Skin epidermis (tissue), 12 donors: ENCODE results near the gene CNTNAP2.

Source experiments
- H3K27ac ChIP-seq, 21 experiments: fragments of 200-600 bp; sonication (generic) in 11 of 21; one replicate each; pipeline ENCODE4 v1.5.0; 2020; ENCODE audit warnings: mild to moderate bottlenecking in 3 of 21, inconsistent platforms in 2 of 21, moderate library complexity in 2 of 21
- H3K4me3 ChIP-seq, 7 experiments: fragments of 200-600 bp; sonication (generic) in 2 of 7; one replicate each; pipeline ENCODE4 v1.5.0; 2020; ENCODE audit warnings: inconsistent platforms in 2 of 7, mild to moderate bottlenecking in 2 of 7, moderate library complexity in 1 of 7

Gene CNTNAP2

DNA sequence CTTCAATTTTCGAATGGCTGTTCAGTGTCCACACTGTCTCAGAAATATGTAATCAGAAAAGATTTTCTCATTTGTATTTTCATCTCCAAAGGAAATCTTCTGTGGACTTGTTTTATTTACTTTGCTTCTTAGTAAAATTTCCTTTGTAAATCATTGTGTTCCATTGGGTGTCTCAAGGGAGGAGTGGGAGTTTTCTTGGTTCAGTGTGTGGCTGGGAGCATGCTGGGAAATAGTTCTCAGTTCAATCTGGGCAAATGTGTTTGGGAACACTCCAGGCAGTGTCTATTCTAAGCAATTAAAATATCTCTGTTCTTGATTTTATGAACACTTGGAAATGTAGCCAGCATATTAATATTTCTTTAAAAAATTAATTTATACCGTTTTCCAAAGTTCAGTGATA lies 1019.8 kb downstream of the CNTNAP2 start:
- Histone ChIP-seq H3K4me3 (no peak overlapping the region), H3K27ac (no peak overlapping the region)

DNA sequence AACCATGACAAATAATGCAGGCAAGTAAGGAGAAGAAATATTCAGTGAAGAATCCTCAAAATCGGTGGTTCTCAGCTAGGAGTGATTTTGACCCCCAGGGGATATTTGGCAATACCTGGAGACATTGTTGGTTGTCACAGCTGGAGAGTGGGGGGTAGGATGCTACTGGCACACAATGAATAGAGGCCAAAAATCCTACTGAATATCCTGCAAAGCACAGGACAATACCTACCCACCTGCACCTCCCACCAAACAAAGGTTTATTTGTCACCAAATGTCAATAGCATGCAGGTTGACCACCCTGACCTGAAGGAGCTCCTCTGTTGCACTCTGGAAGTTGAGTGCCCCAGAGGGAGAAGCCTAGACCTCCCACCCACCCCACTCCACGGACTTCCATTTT lies 1028.6 kb downstream of the CNTNAP2 start:
- Histone ChIP-seq H3K4me3 (no peak overlapping the region), H3K27ac (no peak overlapping the region)

DNA sequence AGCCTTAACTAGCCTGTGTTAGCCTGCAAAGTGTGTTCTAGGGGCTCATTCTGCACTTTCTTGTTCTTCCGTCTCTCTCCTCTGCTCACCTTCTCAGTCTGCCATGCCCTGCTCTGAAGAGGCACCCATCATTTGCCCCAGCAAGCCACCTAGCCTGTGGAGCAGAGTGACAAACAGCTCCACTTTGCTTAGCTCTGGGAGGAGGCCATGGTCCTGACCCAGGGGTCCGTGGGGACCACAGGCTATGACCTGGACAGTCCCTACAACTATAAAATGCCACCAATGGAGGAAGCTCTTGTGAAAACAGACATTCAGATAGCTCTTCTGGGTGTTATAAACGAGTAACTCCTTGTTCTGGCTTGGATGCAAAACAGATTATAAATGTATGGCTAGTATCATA lies 1029.6 kb downstream of the CNTNAP2 start:
- H3K27ac ChIP-seq, result no peak overlapping the region
- H3K4me3 ChIP-seq, result no peak overlapping the region

DNA sequence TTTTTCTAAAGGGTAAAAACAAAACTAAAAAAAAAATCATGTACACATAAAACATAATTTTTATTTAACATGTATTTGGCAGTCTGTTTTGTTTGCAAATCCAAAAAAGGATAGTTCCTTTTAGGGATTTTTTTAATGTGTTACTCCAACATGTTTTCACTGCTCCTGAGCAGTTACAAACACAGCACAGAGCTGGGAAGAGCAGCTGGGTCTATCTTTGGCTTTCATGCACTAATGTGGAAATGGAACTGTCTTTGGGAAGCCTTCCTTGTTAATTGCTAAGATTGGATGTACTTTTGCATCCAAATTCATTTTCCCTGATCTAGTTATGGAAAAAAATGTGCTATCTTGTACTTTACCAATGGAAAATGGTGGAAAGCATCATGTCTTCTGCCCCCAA lies 1035.1 kb downstream of the CNTNAP2 start:
- Histone ChIP-seq H3K4me3 (no peak overlapping the region), H3K27ac (no peak overlapping the region)

DNA sequence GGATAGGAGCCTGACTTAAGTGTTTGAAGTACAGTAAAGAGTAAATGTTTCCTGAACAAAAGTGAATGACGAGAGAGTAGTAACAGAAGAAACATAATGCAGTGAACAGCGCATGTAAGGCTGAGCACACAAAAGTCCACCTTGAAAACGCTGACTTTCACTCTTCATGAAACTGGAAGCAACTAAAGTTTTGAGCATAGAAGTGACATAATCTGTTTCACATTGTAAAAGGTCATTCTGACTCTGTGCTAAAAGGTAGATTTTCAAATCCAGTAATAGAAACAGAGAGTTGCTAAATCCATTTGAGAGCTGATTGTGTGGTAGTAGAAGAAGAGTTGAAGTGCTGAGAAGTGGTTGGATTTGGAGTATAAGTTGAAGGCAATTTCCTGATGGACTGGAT lies 1037.0 kb downstream of the CNTNAP2 start:
- H3K4me3 ChIP-seq, result no peak overlapping the region
- no peak overlapping the region for H3K27ac ChIP-seq

DNA sequence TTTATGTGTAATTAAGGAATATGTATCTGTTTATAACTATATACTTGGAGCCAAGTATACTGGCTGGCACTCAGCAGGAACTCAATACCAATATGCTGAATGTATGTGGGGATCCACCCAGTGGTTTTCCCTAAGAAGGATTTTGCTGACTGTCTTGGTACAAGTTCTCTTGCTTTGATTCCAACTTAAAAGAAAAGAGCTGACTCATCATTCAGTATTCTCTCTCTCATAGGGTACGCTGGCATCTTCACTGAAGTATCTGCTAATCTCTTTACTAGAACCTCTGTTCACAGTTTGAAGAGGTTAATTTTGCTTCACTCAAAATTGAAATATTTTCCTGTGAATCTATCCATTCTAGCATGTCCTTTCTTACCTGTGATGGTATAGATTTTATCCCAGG lies 1044.8 kb downstream of the CNTNAP2 start:
- H3K4me3 ChIP-seq, result no peak overlapping the region

DNA sequence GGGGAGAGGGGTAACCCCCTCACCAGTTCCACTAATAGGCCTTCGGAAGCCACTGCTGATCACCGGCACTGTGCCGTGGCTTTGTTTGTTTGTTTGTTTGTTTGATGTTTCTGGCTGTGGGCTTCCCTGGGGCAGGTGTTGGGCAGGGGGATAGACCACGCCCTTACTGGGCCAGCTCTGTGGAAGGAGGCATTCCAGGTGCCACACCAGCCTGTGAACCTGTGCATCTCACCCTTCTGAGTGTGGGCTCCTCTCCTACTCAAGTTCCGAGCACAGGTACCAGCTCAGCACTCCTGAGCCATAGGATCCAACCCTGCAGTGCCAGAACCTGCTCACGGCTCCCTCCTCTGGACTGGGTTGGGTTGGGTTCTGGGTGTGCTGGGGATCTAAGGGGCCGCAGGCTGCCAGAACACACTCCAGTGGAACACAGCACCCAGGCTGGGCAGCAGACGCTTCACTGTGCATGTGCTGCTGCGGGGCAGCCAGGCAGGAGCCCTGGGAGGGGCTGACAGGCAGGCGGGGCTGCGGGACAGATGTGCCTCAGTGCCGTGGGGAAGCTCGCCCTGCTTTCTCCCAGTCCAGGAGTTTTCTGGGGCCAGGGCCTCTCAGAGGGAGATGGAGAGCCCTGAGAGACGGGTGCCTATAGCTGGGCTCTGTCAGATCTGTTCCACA lies 1053.9 kb downstream of the CNTNAP2 start:
- H3K4me3 ChIP-seq, result no peak overlapping the region
- H3K27ac ChIP-seq, result no peak overlapping the region

More for the DNA sequence above, 1044.8 kb downstream of the CNTNAP2 start:
- no peak overlapping the region for H3K27ac ChIP-seq

DNA sequence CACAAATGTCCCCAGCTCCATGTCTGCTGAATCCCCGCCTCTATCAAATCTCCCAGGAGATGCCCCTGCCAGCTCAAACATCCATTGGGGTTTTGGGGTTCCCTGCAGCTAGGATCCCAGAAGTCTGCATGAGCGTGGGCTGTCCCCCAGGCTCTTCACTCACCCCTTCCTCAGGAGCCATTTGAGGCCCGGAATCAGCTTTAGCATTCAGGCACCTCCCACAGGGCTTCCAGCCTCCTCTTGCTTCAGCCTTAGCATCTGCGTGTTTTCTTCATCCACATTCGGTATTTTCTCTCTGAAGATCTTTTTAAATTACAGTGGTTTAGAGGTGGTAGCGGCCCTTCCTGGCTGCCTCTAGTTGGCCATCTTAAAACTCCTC lies 1054.4 kb downstream of the CNTNAP2 start:
- no peak overlapping the region for H3K27ac ChIP-seq
- no peak overlapping the region for H3K4me3 ChIP-seq

DNA sequence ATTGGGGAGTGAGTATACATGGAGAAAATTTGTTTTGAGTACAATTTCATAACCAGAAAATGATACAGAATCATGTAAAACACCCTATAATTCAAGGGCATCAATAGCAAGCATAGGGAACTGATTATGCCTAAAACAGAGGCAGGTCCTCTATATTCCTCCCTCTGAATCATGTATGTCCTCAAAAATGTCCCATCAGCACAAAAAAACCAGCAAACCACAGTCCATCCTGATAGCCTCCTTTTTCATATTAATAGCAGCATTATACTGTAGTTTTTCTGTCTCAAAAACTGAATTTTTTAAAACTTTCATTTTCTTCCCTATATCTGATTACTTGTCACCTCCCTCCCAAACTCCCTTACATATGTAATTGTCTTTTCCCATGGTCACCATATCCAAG lies 1057.3 kb downstream of the CNTNAP2 start:
- Histone ChIP-seq H3K4me3 (no peak overlapping the region), H3K27ac (no peak overlapping the region)

DNA sequence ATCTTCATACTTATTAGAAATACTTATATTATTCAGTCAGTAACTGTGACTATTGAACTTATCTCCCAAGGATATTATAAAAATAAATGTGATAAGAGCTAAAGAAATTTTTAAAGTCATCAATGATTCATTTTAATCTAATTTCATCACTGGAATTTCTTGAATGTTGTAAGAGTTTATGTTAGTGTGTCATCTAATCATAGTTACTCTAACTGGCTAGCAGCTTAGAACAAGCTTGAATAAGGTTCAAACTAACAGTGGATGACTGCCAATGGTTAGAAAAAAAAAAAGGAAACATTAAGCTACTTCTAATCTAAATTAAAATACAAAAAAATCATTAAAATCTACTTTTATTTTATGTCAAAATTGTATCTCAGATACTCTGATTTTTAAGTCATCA lies 1066.3 kb downstream of the CNTNAP2 start:
- no peak overlapping the region for H3K4me3 ChIP-seq
- no peak overlapping the region for H3K27ac ChIP-seq

DNA sequence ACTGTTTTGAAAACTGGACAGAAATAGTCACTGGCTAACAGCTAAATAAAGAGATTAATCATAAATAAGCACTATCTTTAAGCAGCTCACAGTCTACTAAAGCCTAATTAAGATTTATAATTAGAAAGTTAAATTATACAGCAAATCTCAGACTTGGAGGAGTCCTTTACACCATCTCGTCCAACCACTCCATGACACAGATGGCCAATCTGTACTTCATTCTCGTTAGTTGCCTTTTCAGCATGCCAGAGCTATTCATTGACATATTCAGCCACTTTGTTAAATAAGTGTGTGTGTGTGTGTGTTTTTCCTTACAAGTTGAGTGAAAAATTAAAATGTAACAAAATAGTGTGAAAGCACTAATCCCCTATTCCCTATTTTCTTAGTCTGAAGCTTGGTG lies 1066.7 kb downstream of the CNTNAP2 start:
- Histone ChIP-seq H3K27ac (no peak overlapping the region), H3K4me3 (no peak overlapping the region)

DNA sequence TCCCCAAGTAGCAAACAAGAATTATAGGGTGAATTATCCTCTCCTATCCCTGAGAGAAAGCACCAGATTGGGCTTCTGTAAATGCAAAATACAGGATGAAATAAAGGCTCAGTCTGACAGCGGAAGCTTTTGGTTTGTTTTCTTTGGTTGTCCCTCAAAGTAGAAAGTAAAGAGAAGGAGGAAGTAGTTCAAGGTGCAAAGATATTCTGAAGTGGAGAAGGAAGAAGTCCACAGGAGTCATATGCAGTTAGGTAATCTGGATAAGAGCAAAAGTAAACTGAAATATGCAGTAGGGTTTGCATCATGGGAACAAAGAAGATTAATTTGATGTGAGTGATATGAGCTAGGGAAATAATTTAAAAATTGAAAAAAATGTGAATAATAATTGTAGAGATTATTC lies 1071.9 kb downstream of the CNTNAP2 start:
- H3K4me3 ChIP-seq, result no peak overlapping the region
- H3K27ac ChIP-seq, result no peak overlapping the region

DNA sequence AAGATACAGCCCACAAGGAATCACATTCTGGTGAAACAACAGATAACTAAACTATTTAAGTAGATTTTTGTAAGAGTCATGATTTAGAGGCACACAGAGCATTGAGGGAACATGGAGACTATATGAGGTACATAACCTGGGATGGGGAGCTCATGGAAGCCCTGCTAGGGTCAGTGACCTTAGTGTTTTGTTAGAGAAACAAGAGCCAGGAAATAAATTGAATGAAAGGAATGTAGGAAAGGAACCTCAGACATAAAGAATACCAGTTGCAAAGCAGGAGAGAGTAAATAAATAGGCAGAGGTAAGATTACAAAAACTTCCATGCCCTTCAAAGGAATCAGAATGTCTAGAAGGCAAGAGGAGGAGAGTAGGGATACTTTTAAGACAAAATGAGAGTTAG lies 1076.9 kb downstream of the CNTNAP2 start:
- H3K4me3 ChIP-seq, result no peak overlapping the region
- no peak overlapping the region for H3K27ac ChIP-seq

DNA sequence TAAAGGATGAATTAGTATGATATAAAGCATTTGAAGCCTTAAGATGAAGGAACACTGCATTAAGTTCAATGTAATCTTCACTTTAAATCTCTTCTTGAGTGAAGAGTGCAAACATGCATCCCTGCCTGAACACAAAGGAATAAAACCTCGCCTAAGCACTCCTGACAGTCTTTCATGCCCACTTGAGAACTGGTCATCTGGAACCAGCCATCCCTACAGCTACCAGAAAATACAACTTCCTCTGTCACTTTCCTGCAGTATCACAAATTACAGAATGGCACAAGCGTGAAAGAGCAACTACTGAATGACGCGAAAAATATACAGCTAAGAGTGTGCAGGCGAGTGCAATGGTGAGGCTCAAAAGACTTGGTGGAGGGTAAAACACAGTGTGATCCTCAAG lies 1079.9 kb downstream of the CNTNAP2 start:
- H3K27ac ChIP-seq, result no peak overlapping the region
- no peak overlapping the region for H3K4me3 ChIP-seq

DNA sequence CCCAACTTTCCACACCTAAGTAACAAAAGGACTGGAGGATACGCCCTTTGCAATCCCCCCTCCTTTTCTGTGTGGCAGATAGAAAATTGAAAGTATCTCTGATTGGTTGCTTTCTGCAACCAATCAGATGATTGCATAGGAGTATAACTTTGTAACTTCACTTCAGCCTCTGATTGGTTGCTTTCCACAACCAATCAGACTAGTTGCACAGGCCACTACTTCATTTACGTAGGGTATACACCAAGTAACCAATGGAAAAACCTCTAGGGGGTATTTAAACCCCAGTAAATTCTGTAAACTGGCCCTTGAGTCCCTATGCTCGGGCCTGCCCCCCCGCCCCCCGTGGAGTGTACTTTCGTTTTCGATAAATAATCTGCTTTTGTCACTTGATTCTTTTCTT lies 1080.4 kb downstream of the CNTNAP2 start:
- H3K27ac ChIP-seq, result no peak overlapping the region
- H3K4me3 ChIP-seq, result no peak overlapping the region

DNA sequence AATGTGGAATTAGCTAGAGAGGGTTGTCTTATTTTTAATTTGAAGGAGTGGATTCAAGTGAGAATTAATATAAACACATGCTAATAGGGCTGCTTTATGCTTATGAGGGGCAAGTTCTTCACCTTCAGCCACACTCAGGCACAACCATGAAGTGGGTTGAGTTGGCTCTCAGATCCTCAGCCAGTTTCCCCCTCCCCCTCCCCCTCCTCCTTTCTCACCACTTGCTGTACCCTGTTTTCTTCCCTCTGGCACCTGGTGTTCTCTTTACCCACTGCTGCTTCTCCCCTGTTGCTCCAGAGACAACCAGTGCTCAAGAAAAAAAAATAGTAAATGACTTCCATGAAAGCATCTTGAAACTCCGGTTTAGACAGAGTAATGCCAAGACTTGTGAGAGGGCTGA lies 1083.3 kb downstream of the CNTNAP2 start:
- no peak overlapping the region for H3K4me3 ChIP-seq
- no peak overlapping the region for H3K27ac ChIP-seq

DNA sequence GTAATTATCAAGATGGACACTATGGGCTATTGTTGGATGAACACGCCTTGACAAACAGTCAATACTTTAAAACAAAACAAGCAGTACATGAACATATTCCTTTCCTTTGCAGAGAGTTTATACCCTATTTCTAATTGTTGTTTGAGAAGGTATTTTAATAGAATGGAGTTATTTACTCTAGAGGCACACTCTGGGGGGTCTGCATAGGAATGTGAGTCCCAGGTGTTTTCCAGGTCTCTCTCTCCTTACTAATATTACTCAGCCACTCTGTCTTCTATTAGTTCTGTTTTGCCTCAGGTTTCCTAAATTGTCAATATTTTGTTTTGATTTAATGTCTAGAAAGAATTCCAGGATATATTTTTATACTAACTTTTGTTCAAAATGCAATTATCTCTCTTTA lies 1091.4 kb downstream of the CNTNAP2 start:
- no peak overlapping the region for H3K4me3 ChIP-seq

DNA sequence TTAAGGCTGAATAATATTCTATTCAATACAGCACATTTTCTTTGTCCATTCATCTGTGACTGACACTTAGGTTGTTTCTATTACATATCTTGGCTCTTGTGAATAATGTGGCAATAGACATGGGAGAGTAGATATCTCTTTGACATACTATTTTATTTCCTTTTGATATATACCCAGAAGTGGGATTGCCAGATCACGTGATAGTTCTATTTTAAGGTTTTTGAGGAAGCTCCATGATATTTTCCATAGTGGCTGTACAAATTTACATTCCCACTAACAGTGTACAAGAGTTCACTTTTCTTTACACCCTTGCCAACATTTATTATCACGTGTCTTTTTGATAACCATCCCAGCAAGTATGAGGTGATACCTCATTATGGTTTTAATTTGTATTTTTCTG lies 1114.7 kb downstream of the CNTNAP2 start:
- H3K4me3 ChIP-seq, result no peak overlapping the region
- H3K27ac ChIP-seq, result no peak overlapping the region

More for the DNA sequence above, 1091.4 kb downstream of the CNTNAP2 start:
- no peak overlapping the region for H3K27ac ChIP-seq

DNA sequence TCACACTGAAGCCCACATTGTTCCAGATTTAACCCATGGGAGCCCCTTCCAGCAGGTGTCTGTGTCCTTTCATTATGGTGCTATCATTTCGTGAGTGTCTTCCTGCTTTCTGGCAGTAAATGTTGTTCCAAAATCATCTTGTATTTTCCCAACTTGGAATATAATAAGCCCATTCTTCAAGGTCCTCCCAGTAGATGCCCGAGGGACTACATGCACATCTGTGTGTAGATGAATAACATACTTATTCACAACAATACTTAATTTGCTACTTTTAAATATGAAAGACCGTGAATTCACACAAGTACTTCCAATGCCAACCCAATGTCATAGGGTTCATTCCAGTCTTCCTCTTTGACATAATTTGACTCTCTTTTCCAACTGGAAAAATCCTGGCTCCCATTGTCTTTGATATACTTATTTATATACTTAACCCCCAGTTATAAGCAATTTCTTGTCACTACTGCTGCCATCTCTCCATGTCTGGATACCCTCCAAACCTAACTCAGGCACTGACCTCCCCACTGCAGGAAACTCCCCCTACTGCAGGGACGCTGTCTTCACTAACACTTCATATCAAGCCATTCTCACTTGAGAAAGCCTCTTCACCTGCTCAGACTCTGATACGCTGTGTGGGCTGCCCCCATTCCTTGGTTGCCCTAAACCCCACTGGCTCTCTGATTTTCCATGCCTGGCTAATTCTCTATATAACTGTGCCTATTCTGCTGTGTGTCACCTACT lies 1119.2 kb downstream of the CNTNAP2 start:
- Histone ChIP-seq H3K4me3 (no peak overlapping the region), H3K27ac (no peak overlapping the region)

DNA sequence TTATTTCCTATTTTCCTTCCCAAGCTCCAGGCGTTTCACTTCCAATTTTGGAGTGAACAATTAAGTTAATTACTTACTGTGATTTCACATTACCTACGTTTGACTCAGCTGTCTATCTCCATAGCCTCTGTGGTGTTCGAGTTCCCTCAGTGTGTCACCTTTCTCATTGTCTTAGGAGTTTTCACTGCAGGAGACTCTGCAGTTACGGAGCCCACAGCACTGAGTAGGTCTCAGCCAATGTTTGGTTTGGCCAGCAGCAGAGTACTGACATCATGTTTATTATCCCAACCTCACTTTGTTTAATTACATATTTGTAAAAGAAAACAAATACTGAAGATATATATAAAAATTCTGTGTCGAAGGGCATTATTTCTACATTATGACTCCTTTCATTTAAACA lies 1123.9 kb downstream of the CNTNAP2 start:
- H3K4me3 ChIP-seq, result no peak overlapping the region
- H3K27ac ChIP-seq, result no peak overlapping the region

DNA sequence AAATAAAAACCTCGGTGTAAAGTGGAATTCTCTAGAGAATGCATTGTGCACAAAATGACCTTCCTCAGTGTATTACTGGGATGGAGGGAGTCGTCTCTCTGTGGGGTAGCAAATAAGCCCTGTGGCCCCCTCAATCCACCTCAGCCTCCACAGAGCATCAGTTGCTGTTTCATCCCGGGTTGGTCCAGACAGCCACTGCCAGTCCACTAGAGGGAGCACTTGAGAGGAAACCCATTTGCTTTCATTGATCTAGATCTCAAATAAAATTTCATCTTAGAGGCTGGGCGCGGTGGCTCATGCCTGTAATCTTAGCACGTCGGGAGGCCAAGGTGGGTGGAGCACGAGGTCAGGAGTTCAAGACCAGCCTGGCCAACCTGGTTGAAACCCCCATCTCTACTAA lies 1128.7 kb downstream of the CNTNAP2 start:
- Histone ChIP-seq H3K27ac (no peak overlapping the region), H3K4me3 (no peak overlapping the region)

DNA sequence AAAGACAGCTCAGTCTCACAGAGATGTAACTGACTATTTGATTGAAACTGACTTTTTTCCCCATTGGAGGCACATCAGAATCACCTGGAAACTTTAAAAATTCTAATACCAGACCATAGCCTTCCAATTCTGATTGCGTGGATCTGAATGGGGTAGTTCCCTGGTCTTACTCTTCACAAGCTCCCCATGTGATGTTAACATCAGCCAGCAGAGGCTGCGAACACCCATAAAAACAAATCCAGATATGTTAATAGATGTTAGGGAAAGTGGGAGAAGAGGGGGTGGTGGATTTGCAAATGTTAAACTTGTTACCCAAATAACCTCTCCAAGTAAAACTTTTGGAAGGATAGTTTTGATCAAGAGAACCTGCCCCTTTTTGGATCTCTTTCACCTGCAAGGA lies 1133.4 kb downstream of the CNTNAP2 start:
- H3K4me3 ChIP-seq, result no peak overlapping the region
- H3K27ac ChIP-seq, result no peak overlapping the region
